K562 (cell line): ENCODE measurements around the gene HSD11B1L. TPM values are rescaled to one million over a fixed set of nuclear protein-coding genes. Genes with fewer than 3 reads are reported as not detected.
A peak's percentile ranks its signal among the peaks of the same experiment; 100 is the strongest.

ENCODE experiments used
- CHD7 ChIP-seq: fragments of 200-600 bp; sonication (generic); IDR thresholded peaks from one replicate; pipeline ENCODE4 v1.6.1; 2012; ENCODE audit warnings: mild to moderate bottlenecking, low read depth, low read length, inconsistent platforms
- CREBBP ChIP-seq: IDR thresholded peaks from one replicate; pipeline ENCODE4 v1.6.1; 2012; ENCODE audit warnings: low read depth, mild to moderate bottlenecking, control low read depth, inconsistent platforms, low read length
- E2F3 ChIP-seq: fragments of 250-450 bp; sonication (Bioruptor Pico); IDR thresholded peaks from 2 replicates; pipeline ENCODE4 v1.4.0; 2020; ENCODE audit warnings: mild to moderate bottlenecking
- MTF1 ChIP-seq: fragments of 250-450 bp; sonication (Bioruptor Pico); IDR thresholded peaks from 2 replicates; pipeline ENCODE4 v1.9.0; 2021; ENCODE audit warnings: moderate library complexity, mild to moderate bottlenecking, inconsistent platforms, borderline replicate concordance
- OTX1 ChIP-seq: fragments of 450-650 bp; formaldehyde crosslinking; IDR thresholded peaks from 2 replicates; pipeline ENCODE4 v1.4.0; 2022; ENCODE audit warnings: mild to moderate bottlenecking
- PHTF2 ChIP-seq: fragments of 250-450 bp; sonication (Bioruptor Pico); IDR thresholded peaks from 2 replicates; pipeline ENCODE4 v1.5.0; 2021; ENCODE audit warnings: mild to moderate bottlenecking
- SIRT6 ChIP-seq: IDR thresholded peaks from one replicate; pipeline ENCODE4 v1.6.1; 2012; ENCODE audit warnings: low read depth, mild to moderate bottlenecking, control low read depth, inconsistent platforms, low read length, moderate library complexity
- U2AF2 ChIP-seq: fragments of 200-400 bp; formaldehyde crosslinking; optimal IDR thresholded peaks from 2 replicates; pipeline ENCODE3; 2017; ENCODE audit warnings: low read depth, mild to moderate bottlenecking, low read length
- ZFP36 ChIP-seq: fragments of 150-350 bp; IDR thresholded peaks from 2 replicates; pipeline ENCODE4 v1.6.1; 2018; ENCODE audit warnings: low read length, low read depth; ENCODE audit not compliant: partially characterized antibody
- ZNF57 ChIP-seq: fragments of 450-650 bp; formaldehyde crosslinking; IDR thresholded peaks from 2 replicates; pipeline ENCODE4 v1.4.0; 2020; ENCODE audit warnings: mild to moderate bottlenecking, moderate library complexity
- polyA plus RNA-seq, 8 experiments: library from polyadenylated mRNA; depleted of rRNA in 4 of 8; stranded (reverse) in 5 of 8; unstranded in 3 of 8; fragments of >200 nt; fragmentation: Nextera tagmentation in 2 of 8; fragmentation: Illumina TruSeq in 1 of 8; extraction: Ambion mirVana in 2 of 8; extraction: Trizol in 1 of 8; gene quantifications; 2 replicates each; pipeline versions ENCODE4 v1.2.1 to v1.2.3, GENCODE V29; 2011 to 2014; ENCODE audit warnings: inconsistent platforms in 1 of 8, missing spikeins in 1 of 8
- total RNA-seq, 7 experiments: library from RNA; depleted of rRNA in 6 of 7; stranded (reverse); fragments of >200 nt in 6 of 7; fragmentation: Illumina TruSeq in 2 of 7; extraction: Trizol in 2 of 7; gene quantifications; 2 replicates each; pipeline versions ENCODE4 v1.2.1 to v1.2.3, GENCODE V29; 2011 to 2021; ENCODE audit warnings: low replicate concordance in 1 of 7
- TF ChIP-seq, protein P1 (sequence below): fragments of 450-650 bp; formaldehyde crosslinking; IDR thresholded peaks from 2 replicates; pipeline ENCODE4 v1.4.0; 2020; ENCODE audit warnings: mild to moderate bottlenecking, moderate library complexity
- TF ChIP-seq, protein P2 (sequence below): sonication (generic); formaldehyde crosslinking; IDR thresholded peaks from 2 replicates; pipeline ENCODE4 v1.9.0; 2022; ENCODE audit warnings: mild to moderate bottlenecking, missing genetic modification reagents

Gene HSD11B1L
- total and polyA plus RNA-seq, 9 of the 15 experiments (the other 6 are each of a cell fraction or from before 2014, with no cell fraction given) = 0.31 to 7.7 (median 2.3) TPM

GRCh38 chr19:5692723-5693194 lies 11.9 kb downstream of the HSD11B1L start (continued):
- TF ChIP-seq CHD7 (no peak), ZFP36 (no peak), MTF1 (CRISPR knock-in tag) (no peak), CREBBP (no peak), E2F3 (CRISPR knock-in tag) (no peak), U2AF2 (no peak), SIRT6 (peak; percentile 93), PHTF2 (CRISPR knock-in tag) (no peak), OTX1 (peak; percentile 24; the same call in 1 of the 2 replicates), ZNF57 (CRISPR knock-in tag) (no peak)
- TF ChIP-seq, protein P1, sequence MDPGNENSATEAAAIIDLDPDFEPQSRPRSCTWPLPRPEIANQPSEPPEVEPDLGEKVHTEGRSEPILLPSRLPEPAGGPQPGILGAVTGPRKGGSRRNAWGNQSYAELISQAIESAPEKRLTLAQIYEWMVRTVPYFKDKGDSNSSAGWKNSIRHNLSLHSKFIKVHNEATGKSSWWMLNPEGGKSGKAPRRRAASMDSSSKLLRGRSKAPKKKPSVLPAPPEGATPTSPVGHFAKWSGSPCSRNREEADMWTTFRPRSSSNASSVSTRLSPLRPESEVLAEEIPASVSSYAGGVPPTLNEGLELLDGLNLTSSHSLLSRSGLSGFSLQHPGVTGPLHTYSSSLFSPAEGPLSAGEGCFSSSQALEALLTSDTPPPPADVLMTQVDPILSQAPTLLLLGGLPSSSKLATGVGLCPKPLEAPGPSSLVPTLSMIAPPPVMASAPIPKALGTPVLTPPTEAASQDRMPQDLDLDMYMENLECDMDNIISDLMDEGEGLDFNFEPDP (CRISPR knock-in tag) = no peak
- TF ChIP-seq, protein P2, sequence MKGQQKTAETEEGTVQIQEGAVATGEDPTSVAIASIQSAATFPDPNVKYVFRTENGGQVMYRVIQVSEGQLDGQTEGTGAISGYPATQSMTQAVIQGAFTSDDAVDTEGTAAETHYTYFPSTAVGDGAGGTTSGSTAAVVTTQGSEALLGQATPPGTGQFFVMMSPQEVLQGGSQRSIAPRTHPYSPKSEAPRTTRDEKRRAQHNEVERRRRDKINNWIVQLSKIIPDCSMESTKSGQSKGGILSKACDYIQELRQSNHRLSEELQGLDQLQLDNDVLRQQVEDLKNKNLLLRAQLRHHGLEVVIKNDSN (CRISPR knock-in tag) = no peak
